ENCODE measurements around the gene ATP8A2. TPM values are rescaled to one million over a fixed set of nuclear protein-coding genes. Genes with fewer than 3 reads are reported as not detected.

ATP8A2 gene
- polyA plus RNA-seq (2012; ENCODE audit: insufficient read length, low read depth): 0.03 TPM

DNA sequence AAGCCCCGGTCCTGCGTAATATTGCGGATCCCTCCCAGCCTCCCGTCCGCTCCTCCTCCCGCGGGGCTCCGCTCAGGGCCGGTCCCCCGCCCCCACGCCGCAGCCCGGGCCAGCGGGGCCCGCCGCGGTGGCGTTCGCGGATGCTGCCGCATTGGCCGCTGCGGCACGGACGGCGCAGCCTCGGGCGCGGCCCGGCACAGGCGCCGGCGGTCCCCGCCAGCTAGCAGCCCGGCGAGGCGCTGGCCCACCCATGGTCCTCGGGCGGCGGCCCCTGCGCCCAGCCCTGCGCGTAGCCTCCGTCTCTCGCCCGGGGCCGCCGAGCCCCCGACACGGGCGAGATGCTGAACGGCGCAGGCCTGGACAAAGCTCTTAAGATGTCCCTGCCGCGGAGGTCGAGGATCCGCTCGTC, at the start of gene ATP8A2:
TSS of gene ATP8A2 (plus strand) at position 100 of the 409 bp plus-strand sequence. CDS start at position 339, 239 bp downstream.
- TF ChIP-seq POLR2AphosphoS5 (IDR thresholded peaks at IDR 0.05; ENCODE audit: low read depth, low read length) (no peak), TAF1 (IDR thresholded peaks at IDR 0.05; ENCODE audit: borderline replicate concordance, insufficient read depth, low read length) (no peak), FOXP2 (optimal IDR thresholded peaks at IDR 0.05; ENCODE audit: borderline replicate concordance, extremely low read depth, extremely low read length, insufficient read depth) (no peak), SIN3A (IDR thresholded peaks at IDR 0.05; ENCODE audit: borderline replicate concordance, insufficient read depth, low read length) (no peak)
- TF ChIP-seq, protein P1, sequence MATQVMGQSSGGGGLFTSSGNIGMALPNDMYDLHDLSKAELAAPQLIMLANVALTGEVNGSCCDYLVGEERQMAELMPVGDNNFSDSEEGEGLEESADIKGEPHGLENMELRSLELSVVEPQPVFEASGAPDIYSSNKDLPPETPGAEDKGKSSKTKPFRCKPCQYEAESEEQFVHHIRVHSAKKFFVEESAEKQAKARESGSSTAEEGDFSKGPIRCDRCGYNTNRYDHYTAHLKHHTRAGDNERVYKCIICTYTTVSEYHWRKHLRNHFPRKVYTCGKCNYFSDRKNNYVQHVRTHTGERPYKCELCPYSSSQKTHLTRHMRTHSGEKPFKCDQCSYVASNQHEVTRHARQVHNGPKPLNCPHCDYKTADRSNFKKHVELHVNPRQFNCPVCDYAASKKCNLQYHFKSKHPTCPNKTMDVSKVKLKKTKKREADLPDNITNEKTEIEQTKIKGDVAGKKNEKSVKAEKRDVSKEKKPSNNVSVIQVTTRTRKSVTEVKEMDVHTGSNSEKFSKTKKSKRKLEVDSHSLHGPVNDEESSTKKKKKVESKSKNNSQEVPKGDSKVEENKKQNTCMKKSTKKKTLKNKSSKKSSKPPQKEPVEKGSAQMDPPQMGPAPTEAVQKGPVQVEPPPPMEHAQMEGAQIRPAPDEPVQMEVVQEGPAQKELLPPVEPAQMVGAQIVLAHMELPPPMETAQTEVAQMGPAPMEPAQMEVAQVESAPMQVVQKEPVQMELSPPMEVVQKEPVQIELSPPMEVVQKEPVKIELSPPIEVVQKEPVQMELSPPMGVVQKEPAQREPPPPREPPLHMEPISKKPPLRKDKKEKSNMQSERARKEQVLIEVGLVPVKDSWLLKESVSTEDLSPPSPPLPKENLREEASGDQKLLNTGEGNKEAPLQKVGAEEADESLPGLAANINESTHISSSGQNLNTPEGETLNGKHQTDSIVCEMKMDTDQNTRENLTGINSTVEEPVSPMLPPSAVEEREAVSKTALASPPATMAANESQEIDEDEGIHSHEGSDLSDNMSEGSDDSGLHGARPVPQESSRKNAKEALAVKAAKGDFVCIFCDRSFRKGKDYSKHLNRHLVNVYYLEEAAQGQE (IDR thresholded peaks at IDR 0.05; ENCODE audit: insufficient read depth in 1 of 2, low read depth in 2 of 2, low read length in 2 of 2): no peak

DNA sequence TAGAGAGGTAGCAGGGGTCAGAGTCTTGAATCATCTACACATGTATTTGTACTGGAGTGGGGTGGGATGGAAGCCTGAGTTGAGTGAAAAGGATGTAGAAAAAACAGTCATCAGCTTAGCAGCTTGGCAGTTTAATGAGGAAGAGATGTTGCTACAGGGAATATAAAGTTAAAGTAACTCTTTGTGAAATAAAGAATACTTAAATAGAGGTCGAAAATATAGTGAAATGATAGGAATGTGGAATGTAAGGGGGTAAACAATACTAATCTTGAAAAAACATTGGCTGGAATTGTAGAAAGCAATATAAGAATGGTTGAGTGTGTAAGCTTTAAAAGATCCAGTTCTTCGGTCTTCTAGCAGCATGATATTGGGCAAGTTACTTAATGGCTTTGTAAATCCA, 47.7 kb upstream of the ATP8A2 start:
- TF ChIP-seq SIN3A (IDR thresholded peaks at IDR 0.05; ENCODE audit: borderline replicate concordance, insufficient read depth, low read length): no peak
- TF ChIP-seq FOXP2 (optimal IDR thresholded peaks at IDR 0.05; ENCODE audit: borderline replicate concordance, extremely low read depth, extremely low read length, insufficient read depth): no peak
- TF ChIP-seq POLR2AphosphoS5 (IDR thresholded peaks at IDR 0.05; ENCODE audit: low read depth, low read length): no peak
- TF ChIP-seq, protein P1 (IDR thresholded peaks at IDR 0.05; ENCODE audit: insufficient read depth in 1 of 2, low read depth in 2 of 2, low read length in 2 of 2): no peak
- TF ChIP-seq TAF1 (IDR thresholded peaks at IDR 0.05; ENCODE audit: borderline replicate concordance, insufficient read depth, low read length): no peak

DNA sequence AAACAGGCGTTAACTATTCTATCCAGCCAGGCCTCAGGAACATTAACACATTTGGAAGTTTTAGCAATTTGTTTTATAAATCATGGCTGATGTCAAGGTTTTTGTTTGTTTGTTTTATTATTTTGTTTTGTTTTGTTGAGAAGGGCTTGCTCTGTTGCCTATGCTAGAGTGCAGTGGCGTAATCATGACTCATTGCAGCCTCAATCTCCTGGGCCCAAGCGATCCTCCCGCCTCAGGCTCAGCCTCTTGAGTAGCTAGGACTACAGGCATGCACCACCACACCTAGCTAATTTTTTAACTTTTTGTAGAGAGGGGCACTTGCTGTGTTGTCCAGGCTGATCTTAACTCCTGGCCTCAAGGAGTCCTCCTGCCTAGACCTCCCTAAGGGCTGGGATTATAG, 42.1 kb upstream of the ATP8A2 start:
- TF ChIP-seq FOXP2 (optimal IDR thresholded peaks at IDR 0.05; ENCODE audit: borderline replicate concordance, extremely low read depth, extremely low read length, insufficient read depth) (no peak), POLR2AphosphoS5 (IDR thresholded peaks at IDR 0.05; ENCODE audit: low read depth, low read length) (no peak)
- TF ChIP-seq, protein P1 (IDR thresholded peaks at IDR 0.05; ENCODE audit: insufficient read depth in 1 of 2, low read depth in 2 of 2, low read length in 2 of 2): no peak

DNA sequence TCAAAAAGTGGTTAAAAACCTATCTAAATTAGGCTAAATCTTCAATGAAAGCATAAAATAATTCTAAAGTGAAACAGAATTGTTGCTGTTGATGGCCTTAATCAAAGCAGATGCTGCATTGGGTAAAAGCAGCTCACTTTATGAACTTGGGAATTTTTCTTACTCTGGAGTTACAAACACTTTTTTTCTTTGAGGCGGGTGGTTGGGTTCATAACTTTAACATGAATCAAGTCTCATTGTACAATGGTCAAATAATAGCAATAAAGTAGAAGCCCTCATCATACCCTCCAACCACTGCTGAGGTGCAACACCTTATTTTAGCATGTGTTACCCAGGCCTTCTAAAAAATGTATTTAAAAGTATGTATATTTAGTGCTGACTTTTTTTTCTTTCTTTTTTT, 41.2 kb upstream of the ATP8A2 start:
- no peak for TF ChIP-seq TAF1 (IDR thresholded peaks at IDR 0.05; ENCODE audit: borderline replicate concordance, insufficient read depth, low read length)
- TF ChIP-seq SIN3A (IDR thresholded peaks at IDR 0.05; ENCODE audit: borderline replicate concordance, insufficient read depth, low read length): no peak
- TF ChIP-seq, protein P1 (IDR thresholded peaks at IDR 0.05; ENCODE audit: insufficient read depth in 1 of 2, low read depth in 2 of 2, low read length in 2 of 2): no peak
- TF ChIP-seq FOXP2 (optimal IDR thresholded peaks at IDR 0.05; ENCODE audit: borderline replicate concordance, extremely low read depth, extremely low read length, insufficient read depth): no peak
- no peak for TF ChIP-seq POLR2AphosphoS5 (IDR thresholded peaks at IDR 0.05; ENCODE audit: low read depth, low read length)

DNA sequence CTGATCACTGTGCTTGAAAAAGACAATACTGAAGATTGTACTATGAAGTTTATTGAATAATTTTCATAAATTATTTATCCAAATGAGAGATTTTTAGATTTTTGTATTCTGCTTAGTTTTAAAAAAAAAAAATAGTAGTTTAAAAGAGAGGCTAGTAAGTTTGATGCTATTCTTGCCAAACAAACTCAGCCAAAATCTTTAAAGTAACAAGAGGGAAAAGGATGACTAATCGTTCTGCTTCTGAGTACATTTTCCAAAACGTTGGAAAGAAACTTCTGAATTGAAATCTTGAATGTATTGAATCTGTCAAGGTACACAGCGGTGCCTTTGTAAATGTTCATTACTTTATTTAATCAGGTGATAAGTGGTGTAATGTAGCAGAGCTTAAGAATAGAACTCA, 35.9 kb upstream of the ATP8A2 start:
- no peak for TF ChIP-seq POLR2AphosphoS5 (IDR thresholded peaks at IDR 0.05; ENCODE audit: low read depth, low read length)
- TF ChIP-seq FOXP2 (optimal IDR thresholded peaks at IDR 0.05; ENCODE audit: borderline replicate concordance, extremely low read depth, extremely low read length, insufficient read depth): no peak
- TF ChIP-seq, protein P1 (IDR thresholded peaks at IDR 0.05; ENCODE audit: insufficient read depth in 1 of 2, low read depth in 2 of 2, low read length in 2 of 2): no peak

Measured in PFSK-1 (cell line).